ENCODE results near the gene RFC4. TPM values are rescaled to one million over a fixed set of nuclear protein-coding genes. Genes with fewer than 3 reads are reported as not detected.
"Not testable (repeated sequence)": the region's sequence is repeated elsewhere in the genome, so short reads cannot be mapped to it uniquely, and the experiment has no call there.

Gene RFC4
- total and polyA plus RNA-seq, 3 donors from 2014 or later = 25.1 to 30.1 (median 26.2) TPM

- H3K36me3 ChIP-seq (ENCODE audit: low read depth, missing control alignments) = no peaks in the 10 kb centered on the region
- 80 to 88% methylated on average over 4 of the region's 4 CpGs for WGBS, 2 donors
Measured at GRCh38 chr3:186814100-186814499, 7.8 kb upstream of the RFC4 start.

GRCh38 chr3:186811313-186811712 lies 5.0 kb upstream of the RFC4 start:
- DNase-seq; H3K36me3 ChIP-seq (ENCODE audit: low read depth, missing control alignments); H3K4me3 ChIP-seq; H3K27ac ChIP-seq; H3K27me3 ChIP-seq; H3K9me3 ChIP-seq; intact Hi-C loops (cut with DNase I; ENCODE audit: low total_unique reads); H3K4me1 ChIP-seq: not testable (repeated sequence)
- 94 to 96% methylated on average over 8 to 12 of the region's 29 CpGs for WGBS, 2 donors

More at GRCh38 chr3:186814100-186814499, 7.8 kb upstream of the RFC4 start:
- Histone ChIP-seq H3K4me3 (no peak overlapping the region), H3K27me3 (no peaks in the 10 kb centered on the region), H3K9me3 (no peaks in the 10 kb centered on the region), H3K27ac (no peak overlapping the region), H3K4me1 (no peaks in the 10 kb centered on the region)
- no peak for DNase-seq
- TF ChIP-seq CTCF (IDR thresholded peaks at IDR 0.05) (no peak), POLR2A (IDR thresholded peaks at IDR 0.05) (no peak)
- intact Hi-C loops (cut with DNase I; ENCODE audit: low total_unique reads) = no loop called here

GRCh38 chr3:186810336-186810996 lies 4.2 kb upstream of the RFC4 start:
- Histone ChIP-seq H3K4me3 (no peak overlapping the region), H3K4me1 (peaks cover 11% of the 10 kb centered on the region), H3K36me3 (ENCODE audit: low read depth, missing control alignments) (no peaks in the 10 kb centered on the region), H3K27ac (no peak overlapping the region), H3K9me3 (no peaks in the 10 kb centered on the region), H3K27me3 (no peaks in the 10 kb centered on the region)
- 89 to 95% methylated on average over 5 of the region's 5 CpGs for WGBS, 2 donors
- intact Hi-C loops (cut with DNase I; ENCODE audit: low total_unique reads) = no loop called here
- TF ChIP-seq CTCF (IDR thresholded peaks at IDR 0.05) = no peak
- TF ChIP-seq POLR2A (IDR thresholded peaks at IDR 0.05) = no peak
- no peak for DNase-seq

- WGBS, 2 donors = 11 to 12% methylated on average over 5 of the region's 5 CpGs
- intact Hi-C loops (cut with DNase I; ENCODE audit: low total_unique reads) = no loop called here
- H3K27ac ChIP-seq = no peak overlapping the region
- TF ChIP-seq CTCF (IDR thresholded peaks at IDR 0.05) = no peak
- no peak for TF ChIP-seq POLR2A (IDR thresholded peaks at IDR 0.05)
- no peak overlapping the region for H3K4me3 ChIP-seq
- H3K27me3 ChIP-seq = no peaks in the 10 kb centered on the region
- DNase-seq = no peak
- H3K4me1 ChIP-seq = peaks cover 12% of the 10 kb centered on the region
- H3K9me3 ChIP-seq = no peaks in the 10 kb centered on the region
- H3K36me3 ChIP-seq (ENCODE audit: low read depth, missing control alignments) = no peaks in the 10 kb centered on the region
Measured at GRCh38 chr3:186807231-186807630, 949 bp upstream of the RFC4 start.

GRCh38 chr3:186803447-186803846 lies 2.8 kb downstream of the RFC4 start:
- H3K27ac ChIP-seq; H3K4me3 ChIP-seq; intact Hi-C loops (cut with DNase I; ENCODE audit: low total_unique reads); DNase-seq; H3K36me3 ChIP-seq (ENCODE audit: low read depth, missing control alignments); H3K27me3 ChIP-seq; H3K9me3 ChIP-seq: not testable (repeated sequence)
- peaks cover 12% of the 10 kb centered on the region for H3K4me1 ChIP-seq
- WGBS, 2 donors = 87 to 94% methylated on average over 4 of the region's 4 CpGs

GRCh38 chr3:186802701-186803100 lies 3.6 kb downstream of the RFC4 start:
- no peak for DNase-seq
- no peaks in the 10 kb centered on the region for H3K36me3 ChIP-seq (ENCODE audit: low read depth, missing control alignments)
- TF ChIP-seq CTCF (IDR thresholded peaks at IDR 0.05) = no peak
- no peak for TF ChIP-seq POLR2A (IDR thresholded peaks at IDR 0.05)

More at GRCh38 chr3:186802701-186803100, 3.6 kb downstream of the RFC4 start:
- H3K27me3 ChIP-seq = no peaks in the 10 kb centered on the region
- H3K9me3 ChIP-seq = no peaks in the 10 kb centered on the region
- intact Hi-C loops (cut with DNase I; ENCODE audit: low total_unique reads) = no loop called here
- no peak overlapping the region for H3K27ac ChIP-seq
- WGBS, 2 donors = 81 to 90% methylated on average over 3 of the region's 3 CpGs
- no peak overlapping the region for H3K4me3 ChIP-seq
- H3K4me1 ChIP-seq = peaks cover 12% of the 10 kb centered on the region
